NCI-H1092 (cell line): ENCODE data around the gene DPF3.

Experiments
- DNase-seq: peaks from one replicate; lab custom pipeline; 2025; lab: John Stamatoyannopoulos, UW

Gene DPF3

DNA sequence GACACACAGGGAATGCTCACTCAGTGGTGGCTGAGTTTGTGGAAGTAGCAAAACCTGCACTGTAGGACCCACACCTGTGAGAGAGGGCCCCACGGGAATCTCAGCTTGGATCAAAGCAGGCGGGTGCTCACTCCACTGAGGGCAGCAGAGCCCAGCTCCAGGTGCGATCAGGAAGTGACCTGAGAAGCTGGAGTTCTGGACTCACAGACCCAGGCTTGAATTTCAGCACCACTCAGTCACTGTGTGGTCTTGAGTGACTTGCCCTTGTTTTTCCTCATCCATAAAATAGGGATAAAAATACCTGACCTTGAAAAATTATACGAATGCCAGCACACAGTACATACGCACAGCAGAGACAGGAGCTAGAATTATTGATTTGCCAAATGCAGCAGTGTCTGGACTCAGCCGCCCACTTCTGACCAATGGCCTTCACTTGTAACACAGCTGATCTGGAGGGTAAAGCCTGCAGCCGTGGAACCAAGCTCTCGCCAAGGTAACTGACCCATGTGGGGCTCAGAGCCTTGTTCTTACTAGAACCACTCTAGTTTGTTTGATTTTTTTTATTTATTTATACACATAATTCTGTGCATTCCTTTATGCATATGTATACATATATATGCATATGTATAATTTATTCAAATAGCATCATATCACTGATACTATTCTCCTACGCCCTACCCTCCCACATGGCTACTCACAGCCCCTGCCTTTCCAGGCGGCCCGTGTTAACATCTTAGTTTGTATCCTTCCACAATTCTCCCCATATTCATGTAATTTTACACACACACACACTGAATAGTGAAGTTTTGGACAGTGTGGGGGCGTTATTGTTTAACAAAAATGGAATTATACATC lies 53.9 kb downstream of the DPF3 start:
- DNase-seq: no peak

DNA sequence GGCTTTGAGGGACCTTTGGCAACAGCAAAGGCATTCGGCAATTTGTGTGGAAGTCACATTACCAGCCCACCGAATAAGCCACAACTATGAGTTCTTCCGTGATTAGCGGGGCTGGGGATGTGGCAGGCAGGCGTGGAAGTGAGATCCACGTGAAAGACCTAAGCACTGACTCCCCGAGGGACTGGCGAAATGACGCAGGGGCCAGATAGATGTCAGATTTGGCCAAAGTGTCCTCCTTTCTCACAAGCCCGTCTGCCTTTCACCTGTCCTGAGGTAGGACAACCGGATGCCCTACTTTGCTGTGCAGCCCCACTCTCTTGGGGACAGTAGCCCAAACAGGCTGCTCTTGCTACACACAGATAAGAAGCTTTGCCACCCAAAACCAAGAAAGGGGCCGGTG lies 54.5 kb downstream of the DPF3 start:
- no peak for DNase-seq

DNA sequence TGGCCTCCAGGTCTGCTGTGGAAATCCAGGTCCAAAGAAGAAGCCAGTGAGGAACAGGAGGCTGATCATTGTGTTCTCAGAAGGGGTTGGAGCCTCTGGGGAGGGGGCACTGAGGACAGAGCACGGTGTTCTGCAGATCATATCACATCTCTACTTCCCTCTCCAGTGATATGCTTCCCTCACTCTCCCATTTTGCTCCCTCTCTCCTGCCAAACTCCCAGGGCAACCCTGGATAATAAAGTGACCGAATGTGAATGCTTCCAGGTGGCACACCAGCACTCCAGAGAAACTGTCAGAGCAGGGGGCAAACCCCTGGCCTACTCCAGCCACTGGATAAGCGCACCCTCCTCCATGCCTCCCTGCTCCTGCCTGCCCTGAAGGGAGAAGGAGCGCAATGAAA lies 57.8 kb downstream of the DPF3 start:
- no peak for DNase-seq

DNA sequence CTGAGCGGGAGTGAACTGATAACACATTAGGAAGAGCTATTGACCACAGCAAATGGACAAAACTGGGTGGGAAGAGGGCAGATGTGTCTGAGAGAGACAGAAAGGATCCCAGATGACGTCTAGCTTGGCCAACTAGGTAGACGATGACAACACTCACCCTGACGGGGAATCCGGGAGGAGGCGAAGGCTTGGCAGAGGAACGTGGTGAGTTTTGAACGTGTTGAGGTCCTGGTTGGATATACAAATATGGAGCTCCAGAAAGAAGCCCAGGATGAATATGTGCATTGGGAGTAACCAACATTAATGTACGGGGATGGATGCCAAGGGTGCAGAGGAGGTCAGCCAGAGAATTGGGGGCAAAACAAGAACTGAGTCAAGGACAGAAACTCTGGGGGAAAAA lies 60.7 kb downstream of the DPF3 start:
- no peak for DNase-seq

DNA sequence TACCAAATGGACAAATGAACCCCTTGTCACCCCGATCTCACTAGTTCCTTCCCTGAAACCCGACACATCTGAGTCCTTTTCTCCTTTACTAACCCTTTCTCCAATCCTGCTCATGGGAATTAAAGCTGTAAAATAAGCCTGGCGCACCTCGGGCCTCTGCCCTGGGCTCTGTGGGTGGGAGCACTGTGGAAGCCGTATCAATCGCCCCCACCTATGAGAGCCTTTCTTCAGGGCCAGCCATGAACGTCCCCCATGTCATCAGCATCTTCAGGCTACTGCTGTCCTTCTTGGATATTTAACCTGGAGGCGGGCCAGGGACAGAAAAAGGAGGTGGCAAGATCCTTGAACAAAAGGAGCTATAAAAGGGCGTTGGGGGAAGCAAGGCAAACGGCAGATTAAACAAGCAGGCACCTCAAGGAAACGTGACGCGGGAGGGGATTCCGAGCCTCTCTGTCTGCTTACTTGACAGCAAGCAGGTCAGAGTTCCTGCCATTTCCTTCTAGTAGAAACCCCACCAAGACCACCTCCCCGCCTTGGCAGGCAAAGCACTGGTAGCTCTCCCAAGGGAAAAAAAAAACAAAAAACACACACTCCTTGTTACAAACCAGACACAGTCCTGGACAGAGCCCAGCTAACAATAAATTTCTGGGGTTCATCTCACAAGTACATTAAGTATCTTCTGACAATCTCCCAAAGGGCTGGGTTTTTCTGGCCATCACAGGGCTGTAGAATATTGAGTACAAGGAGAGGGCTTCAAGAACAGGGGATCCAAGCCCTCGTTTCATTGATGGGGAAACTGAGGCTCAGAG lies 62.9 kb downstream of the DPF3 start:
- no peak for DNase-seq

DNA sequence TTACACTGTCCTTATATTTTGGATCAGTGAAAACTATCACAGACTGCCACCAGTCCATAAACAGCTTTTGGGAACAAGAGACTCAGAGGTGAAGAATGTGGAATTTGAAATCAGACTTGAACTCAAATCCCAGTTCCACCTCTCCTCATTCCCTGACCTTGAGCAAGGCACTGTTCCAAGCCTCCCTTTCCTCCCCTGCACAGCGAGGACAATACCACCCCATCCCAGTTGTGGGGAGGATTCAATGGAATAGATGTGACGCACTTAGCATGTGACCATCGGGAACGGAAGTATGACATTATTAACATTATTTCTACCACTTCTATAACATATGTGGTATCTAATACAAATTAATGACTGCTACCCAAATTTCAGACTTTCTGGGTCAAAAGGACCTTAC lies 63.5 kb downstream of the DPF3 start:
- DNase-seq: no peak

DNA sequence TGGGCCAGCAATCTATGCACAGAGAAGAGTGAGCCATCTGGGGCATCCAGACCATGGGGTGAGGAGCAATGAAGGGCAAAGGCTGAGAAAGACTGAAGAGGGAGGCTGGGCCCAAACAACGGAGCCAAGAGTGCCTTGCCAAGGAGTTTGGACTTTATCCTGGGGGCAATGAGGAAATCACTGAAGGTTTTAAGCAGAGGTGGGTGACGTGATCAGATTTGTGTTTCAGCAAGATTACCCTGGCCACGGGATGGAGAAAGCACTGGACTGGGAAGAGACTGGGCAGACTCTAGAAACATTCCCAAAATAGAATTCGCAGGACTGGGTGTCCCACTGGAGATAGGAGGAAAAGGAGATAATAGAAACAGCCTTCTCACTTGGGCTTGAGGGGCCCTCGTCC lies 65.3 kb downstream of the DPF3 start:
- no peak for DNase-seq

DNA sequence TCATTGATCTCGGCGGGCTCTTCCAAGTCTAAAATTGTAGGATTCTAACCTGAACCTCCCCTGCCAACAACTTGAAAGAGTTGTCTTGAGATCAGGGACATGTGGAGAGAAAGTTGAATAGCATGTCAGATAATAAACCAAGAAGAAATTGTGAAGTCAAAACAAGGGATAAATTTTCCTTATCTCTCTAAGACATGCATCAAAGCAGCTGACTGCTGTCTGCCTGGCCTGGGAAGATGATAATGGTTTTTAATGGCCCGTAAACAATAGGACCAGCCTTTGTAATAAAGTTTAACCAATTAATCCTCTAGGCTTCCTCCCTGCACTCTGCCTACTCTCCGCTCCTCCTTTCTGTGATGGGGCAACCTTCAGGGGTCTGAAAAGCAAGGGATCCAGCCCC lies 67.9 kb downstream of the DPF3 start:
- DNase-seq: no peak

DNA sequence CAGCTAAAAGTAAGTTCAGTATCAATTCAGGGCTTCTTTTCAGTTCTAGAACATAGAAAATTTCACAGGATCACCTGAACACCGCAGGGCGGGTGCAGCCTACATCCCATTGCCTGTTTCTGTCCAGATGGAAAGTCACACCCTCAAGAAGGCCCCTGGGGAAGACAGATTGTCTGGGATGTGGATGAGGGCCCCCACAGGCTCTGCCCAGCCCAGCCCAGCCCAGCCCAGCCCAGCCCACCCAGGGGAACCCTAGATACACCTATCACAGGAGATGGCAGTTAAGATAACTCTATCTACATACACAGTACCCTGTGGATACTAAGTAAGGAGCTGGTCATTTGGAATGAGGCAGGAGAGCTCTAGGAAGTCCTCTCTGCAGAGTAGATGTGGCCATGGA lies 68.4 kb downstream of the DPF3 start:
- DNase-seq: no peak

DNA sequence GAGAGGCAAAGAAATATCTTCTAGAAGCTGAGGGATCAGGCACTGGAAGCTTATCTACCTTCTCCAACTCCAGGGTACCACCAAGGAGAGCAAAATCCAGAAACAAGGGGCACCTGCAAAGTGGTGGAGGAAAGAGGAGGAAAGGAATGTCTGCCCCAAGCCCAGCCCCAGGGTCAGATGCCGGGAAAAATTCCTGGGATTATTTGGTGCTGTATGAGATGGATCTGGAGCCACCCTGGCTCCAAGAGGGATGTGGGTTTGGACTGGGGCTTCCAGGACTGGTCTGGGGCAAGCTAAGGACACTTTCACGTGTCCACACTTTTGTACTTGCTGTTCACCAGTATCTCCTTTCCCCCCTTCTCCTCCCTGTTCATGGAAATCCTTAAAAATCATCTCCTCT lies 69.8 kb downstream of the DPF3 start:
- no peak for DNase-seq

DNA sequence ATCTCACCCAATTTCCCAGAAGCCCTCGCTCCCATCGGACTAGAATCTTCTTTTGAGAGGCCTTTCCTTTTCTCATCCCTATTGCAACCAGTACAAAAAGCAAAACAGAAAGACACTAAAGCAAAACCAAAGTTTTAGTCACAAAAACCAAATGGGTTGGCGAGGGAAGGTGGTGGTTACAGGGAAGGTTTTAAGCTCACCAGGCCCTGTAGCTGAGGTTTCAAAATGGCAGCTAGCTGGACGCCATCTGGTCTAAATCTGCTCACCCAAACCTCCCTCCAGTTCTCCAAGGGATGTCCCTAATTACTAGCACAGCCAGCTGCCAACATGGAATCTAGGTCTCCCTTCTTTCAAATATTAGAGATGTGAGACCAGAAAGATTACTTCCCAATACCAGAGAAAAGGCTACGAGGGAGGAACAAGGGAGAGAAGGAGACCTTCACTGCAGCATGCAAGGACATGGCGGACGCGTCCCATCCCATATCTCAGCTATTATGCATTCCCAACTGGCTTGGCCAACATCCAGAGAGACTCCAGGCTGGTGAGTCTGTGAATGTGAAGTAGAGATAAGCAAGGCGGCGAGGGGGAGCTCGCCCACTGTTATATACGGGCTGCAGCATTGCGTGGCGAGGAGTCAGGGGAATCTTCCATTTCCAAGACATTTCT lies 70.8 kb downstream of the DPF3 start:
- no peak for DNase-seq

DNA sequence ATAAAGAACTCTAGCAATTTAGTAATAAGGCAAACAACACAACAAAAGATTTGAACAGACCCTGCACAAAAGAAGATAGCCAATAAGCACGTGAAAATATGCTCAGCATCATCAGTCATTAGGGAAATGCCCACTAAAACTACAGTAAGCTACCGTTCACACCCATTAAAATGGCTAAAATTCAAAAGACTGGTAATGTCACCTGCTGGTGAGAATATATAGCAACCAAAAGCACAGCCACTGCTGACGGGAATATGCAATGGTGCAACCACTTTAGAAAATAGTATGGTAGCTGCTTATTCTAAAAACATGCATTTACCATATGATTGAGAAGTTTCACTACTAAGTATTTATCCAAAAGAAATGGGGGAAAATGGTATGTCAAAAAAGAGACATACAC lies 74.9 kb downstream of the DPF3 start:
- DNase-seq: no peak

DNA sequence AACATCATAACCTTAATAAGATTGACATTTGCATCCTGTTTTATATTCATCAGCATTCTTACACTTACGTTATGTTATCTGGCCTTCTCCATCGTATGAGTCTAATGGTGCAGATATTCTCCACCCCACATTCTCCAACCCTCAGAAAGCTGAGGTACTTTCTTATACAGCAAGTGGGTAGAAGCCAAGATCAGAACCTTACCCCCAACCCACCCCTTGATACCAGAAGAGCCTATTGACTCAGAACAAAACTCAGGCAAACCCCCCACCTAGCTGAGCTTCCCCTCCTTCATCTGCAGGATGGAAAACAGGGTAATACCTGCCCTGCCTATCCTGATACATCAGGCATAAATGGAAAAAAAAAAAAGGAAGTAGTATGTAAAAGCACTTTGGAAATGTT lies 77.6 kb downstream of the DPF3 start:
- DNase-seq: no peak

DNA sequence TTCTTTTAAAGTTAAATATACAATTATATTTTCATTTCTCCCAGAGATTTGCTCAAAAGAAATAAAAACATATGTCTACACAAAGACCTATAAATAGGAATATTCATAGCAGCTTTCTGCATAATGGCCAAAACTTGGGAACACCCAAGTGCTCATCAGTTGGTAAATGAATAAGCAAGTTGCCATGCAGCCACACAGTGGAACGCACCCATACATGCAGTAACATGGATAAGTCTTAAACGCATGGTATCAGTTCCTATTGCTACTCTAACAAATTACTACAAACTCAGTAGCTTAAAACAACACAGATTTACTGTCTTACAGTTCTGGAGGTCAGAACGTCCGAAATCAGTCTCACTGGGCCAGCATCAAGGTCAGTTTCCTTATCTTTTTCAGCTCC lies 78.5 kb downstream of the DPF3 start:
- DNase-seq: no peak

DNA sequence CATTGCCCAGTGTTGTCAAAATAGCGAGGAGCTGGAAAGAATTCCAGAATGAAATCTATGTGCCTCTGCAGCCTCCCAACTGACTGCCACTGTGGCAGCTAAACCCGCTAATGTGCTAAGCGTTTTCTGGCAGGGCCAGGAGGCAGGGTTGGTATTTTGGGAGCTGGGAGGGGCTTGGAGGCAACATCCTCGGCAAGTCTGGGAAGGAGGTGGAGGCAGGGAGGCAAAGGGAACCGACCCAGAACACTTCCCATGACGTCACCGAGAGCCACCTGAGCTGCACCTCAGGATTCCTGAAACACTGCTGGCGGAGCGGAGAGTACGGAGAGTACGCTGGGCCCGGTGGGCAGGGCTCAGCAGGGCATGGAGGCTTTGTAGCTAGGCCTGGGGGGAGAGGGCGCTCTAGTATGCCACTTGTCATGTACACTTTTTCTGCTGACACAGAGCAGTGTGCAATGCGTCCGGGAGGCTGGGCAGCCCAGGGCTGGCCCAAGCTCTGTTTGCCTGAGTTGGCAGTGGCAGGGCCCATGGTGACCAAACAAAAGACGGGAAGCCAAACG lies 81.5 kb downstream of the DPF3 start:
- no peak for DNase-seq

DNA sequence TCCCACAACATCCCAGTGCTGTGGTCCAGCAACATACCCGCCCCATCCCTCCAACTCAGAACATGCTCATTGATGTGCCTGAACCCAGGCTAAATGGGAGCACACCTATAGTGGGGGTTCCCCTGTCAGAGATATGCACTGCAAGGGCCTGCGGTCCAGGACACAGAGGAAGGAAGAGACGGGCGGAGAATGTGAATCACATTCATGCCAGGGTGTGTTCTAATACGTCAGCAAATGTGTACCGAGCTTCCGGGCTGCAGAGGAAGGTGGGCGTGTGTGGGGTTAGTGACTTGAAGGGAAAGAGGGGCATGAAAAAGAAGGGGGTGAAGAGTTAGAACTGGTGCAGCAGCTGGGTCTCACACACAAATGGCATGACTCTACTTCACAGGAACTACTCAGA lies 83.7 kb downstream of the DPF3 start:
- no peak for DNase-seq

DNA sequence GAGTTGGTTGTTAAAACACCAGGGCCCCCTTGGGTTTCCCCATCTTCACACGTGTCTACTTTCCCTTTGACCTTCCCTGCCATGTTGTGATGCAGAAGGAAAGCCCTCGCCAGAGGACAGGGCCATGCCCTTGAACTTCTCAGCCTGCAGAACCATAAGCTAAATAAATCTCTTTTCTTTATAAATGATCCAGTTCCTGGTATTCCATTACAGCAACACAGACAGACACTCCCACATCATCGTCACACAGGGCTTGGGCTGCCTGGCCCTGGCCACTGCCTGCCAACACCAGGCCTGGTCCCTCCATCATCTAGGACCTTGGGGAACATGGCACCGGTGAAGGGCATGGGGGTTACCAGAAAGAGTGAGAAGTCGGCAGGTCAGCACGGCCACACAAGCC lies 84.8 kb downstream of the DPF3 start:
- DNase-seq: no peak

DNA sequence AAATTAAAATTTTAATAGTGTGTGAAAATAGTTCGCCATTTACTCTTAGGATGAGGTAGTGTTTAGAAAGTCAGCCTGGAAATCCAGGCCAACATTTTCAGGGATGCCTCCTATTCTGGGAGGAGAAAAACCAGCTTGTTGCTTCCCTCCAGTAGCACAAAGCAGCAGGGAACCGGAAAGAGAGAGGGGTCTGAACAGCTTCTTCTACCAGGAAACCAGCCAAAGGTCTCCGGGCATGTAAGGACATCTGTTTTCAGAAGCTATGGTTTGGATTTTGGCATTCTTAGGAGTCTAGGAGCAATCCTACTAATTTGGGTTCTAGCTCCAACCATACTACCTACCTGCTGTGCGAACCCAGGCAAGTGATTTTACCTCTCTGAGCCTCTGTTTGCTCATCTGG lies 85.3 kb downstream of the DPF3 start:
- DNase-seq: no peak

DNA sequence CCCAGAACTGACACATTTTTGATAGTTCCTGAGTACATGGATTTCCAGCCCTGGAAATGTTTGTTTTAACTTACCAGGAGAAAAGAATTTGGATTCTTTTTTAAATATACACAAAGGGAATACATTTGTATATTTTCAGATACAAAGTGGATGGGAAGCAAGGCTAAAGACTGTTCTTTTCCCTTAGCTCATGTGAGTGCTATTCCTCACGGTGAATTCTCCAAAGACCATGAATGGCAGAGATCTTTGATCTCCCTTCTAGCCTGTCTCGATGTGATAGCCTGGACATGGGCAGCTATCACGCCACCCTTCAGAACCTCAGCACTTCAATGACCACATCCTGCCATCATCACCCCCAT lies 91.3 kb downstream of the DPF3 start:
- DNase-seq: no peak

DNA sequence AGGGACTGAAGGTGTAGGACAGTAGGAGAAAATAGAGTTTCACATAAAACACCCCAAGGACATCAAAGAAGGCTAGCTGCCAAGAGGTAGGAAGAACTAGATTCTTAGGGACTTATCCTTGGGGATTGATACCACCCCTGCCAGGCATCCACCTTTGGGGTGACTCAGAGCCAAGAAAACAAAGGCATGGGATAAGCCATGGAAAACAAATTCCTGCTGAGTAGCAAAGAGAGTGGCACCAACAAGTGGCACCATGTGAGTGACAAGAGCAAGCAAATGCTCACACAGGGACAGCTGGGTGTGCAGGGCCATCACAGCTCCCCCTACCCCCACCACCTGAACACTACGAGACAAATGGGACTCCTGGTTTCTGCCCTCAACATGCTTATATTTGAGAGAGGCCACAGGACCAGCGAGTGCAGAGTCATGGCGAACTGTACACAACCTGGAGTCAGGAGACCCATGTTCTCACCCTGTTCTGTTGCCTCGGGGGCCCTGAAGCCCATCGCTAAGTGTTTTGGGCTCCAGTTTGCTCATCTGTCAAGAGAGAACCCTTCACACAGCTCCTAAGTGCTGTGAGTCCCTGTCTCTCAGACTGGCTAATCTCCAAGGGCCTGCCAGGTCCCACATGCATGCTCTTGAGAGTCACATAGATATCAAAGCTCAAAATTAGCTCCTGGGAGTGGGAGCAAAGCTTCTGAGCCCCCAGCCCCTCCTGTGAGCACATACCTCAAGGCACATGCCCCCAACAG lies 91.9 kb downstream of the DPF3 start:
- no peak for DNase-seq

DNA sequence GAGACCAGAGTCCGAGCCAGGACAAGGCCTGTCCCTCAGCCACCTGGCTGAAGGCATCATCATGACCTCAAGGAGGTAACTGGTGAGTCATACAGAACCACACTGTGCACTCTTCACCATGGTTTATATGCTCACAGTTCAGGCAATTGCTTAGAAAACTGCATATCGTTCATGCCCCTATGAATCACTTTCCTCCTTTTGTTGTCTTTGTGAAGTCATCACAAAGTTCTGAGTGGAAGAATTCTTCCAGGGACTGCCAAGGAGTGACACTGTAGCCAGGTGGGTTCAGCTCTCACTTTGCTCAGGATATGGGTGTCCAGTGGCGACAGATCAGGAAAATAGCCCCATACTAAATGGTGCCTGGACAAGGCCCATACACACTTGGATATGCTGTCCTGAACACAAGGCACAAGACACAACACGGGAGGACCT lies 92.5 kb downstream of the DPF3 start:
- DNase-seq: no peak

DNA sequence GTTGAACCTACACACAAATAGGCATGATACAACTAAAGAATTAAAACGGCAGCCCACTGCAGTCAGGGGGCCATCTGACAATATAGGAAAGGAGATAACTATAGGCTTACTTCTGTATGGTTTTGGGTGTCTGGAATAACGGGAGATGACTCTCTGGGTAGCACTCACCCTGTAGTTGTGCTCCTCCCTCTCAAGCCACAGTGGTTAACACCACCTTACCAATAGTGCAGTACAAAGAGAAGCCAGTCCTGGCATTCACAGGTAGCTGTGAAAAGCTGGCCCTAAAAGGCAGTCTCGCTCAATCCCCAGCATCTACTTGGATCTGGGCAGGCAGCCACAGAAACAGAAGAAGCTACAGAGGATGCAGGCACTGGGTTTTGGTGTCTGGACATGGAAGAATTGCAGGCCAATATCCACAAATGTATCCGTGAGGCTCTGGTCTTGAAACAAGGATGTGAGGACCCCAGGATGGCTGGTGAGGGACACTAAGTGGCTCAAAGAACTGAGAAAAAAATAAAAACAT lies 93.0 kb downstream of the DPF3 start:
- no peak for DNase-seq
